ENCODE measurements around the gene PPME1. TPM values are rescaled to one million over a fixed set of nuclear protein-coding genes. Genes with fewer than 3 reads are reported as not detected.

Gene PPME1
- total RNA-seq, 1 donor from 2014 or later: 40.4 TPM

DNA sequence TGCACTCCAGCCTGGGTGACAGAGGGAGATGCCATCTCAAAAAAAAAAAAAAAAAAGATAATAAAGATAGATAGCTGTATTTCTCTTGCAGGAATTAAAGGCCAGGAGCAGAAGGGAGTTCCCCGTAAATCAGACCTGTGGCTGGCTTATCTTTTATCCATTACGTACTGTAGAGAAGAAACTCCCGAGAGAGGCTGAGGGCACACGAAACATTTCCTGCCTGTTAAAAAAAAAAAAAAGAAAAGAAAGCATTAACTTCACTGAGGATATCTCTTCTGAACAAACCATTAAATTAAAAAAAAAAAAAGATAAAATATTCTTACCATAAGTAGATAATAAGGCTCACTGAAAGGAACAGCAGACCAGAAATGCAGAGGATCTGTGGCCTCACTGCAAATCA lies 117.8 kb downstream of the PPME1 start:
- Mint-ChIP-seq H3K4me1 (ENCODE audit: unreplicated experiment) (peaks cover 10% of the 10 kb centered on the region), H3K4me3 (ENCODE audit: unreplicated experiment) (no peak overlapping the region), H3K36me3 (ENCODE audit: unreplicated experiment) (peaks cover 1% of the 10 kb centered on the region), H3K9me3 (ENCODE audit: unreplicated experiment) (peaks cover under 1% of the 10 kb centered on the region), H3K27ac (ENCODE audit: unreplicated experiment) (no peak overlapping the region), H3K27me3 (ENCODE audit: unreplicated experiment) (no peaks in the 10 kb centered on the region)
- TF ChIP-seq, protein P1, sequence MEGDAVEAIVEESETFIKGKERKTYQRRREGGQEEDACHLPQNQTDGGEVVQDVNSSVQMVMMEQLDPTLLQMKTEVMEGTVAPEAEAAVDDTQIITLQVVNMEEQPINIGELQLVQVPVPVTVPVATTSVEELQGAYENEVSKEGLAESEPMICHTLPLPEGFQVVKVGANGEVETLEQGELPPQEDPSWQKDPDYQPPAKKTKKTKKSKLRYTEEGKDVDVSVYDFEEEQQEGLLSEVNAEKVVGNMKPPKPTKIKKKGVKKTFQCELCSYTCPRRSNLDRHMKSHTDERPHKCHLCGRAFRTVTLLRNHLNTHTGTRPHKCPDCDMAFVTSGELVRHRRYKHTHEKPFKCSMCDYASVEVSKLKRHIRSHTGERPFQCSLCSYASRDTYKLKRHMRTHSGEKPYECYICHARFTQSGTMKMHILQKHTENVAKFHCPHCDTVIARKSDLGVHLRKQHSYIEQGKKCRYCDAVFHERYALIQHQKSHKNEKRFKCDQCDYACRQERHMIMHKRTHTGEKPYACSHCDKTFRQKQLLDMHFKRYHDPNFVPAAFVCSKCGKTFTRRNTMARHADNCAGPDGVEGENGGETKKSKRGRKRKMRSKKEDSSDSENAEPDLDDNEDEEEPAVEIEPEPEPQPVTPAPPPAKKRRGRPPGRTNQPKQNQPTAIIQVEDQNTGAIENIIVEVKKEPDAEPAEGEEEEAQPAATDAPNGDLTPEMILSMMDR (IDR thresholded peaks at IDR 0.05): no peak
- no peak for DNase-seq (ENCODE audit: extremely low spot score, unreplicated experiment)

DNA sequence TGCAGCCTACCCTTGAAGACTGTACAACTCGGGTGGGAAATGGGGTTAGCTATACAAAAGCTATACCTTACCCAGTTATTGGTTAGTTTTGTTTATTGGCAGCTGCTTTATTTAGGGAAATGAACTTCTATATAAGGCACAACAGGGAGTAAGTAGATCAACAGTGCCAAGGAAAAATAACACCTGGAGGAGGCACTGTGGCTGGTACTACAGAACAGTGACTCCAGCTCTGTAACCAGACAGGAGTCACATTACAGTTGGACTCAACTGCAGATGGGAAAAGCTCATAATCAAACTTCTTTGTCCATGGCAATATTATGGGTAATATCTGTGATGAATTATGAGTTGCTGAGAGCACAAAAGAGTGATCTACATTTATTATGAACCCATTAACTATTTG lies 126.4 kb downstream of the PPME1 start:
- TF ChIP-seq, protein P1 (IDR thresholded peaks at IDR 0.05): no peak
- no peaks in the 10 kb centered on the region for H3K4me1 Mint-ChIP-seq (ENCODE audit: unreplicated experiment)
- no peak overlapping the region for H3K27ac Mint-ChIP-seq (ENCODE audit: unreplicated experiment)
- H3K4me3 Mint-ChIP-seq (ENCODE audit: unreplicated experiment): no peak overlapping the region
- peaks cover 4% of the 10 kb centered on the region for H3K9me3 Mint-ChIP-seq (ENCODE audit: unreplicated experiment)
- no peaks in the 10 kb centered on the region for H3K27me3 Mint-ChIP-seq (ENCODE audit: unreplicated experiment)
- no peak for DNase-seq (ENCODE audit: extremely low spot score, unreplicated experiment)
- peaks cover 5% of the 10 kb centered on the region for H3K36me3 Mint-ChIP-seq (ENCODE audit: unreplicated experiment)

DNA sequence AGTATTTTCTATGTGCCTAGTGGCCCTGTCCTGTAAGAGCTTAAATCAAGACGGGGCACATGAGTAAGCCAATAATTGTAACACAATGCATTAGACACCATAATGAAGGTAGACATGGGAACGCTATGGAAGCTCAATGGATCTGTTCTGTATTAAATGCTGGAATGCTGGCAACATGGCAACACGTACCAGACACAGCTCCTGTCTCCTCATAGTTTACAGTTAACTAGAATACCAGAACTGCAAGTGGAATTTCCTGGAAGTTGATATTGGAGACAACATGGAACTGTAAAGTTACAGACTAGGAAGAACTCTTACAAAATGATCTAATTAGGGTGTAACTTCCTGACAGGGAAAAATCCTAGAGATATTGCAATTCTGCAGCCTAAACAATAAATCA lies 127.9 kb downstream of the PPME1 start:
- Mint-ChIP-seq H3K9me3 (ENCODE audit: unreplicated experiment) (peaks cover 2% of the 10 kb centered on the region), H3K36me3 (ENCODE audit: unreplicated experiment) (peaks cover 4% of the 10 kb centered on the region), H3K4me1 (ENCODE audit: unreplicated experiment) (no peaks in the 10 kb centered on the region), H3K4me3 (ENCODE audit: unreplicated experiment) (no peak overlapping the region), H3K27me3 (ENCODE audit: unreplicated experiment) (no peaks in the 10 kb centered on the region), H3K27ac (ENCODE audit: unreplicated experiment) (no peak overlapping the region)
- TF ChIP-seq, protein P1 (IDR thresholded peaks at IDR 0.05): no peak
- DNase-seq (ENCODE audit: extremely low spot score, unreplicated experiment): no peak

Other genes starting within 250 kb of the PPME1 start
- gene DNAJB13, start 220.3 kb upstream of the PPME1 start, total RNA-seq: not detected in 2 replicates
- 26.4 and 31.8 TPM in 2 replicates for gene UCP2, start 188.4 kb upstream of the PPME1 start, total RNA-seq
- gene UCP3, start 162.2 kb upstream of the PPME1 start, total RNA-seq: 1.0 and 1.8 TPM in 2 replicates
- 25.2 and 26.9 TPM in 2 replicates for gene C2CD3, start 287 bp upstream of the PPME1 start, total RNA-seq
- 6.1 and 6.4 TPM in 2 replicates for gene P4HA3, start 140.4 kb downstream of the PPME1 start, total RNA-seq
- gene PGM2L1, start 227.1 kb downstream of the PPME1 start, total RNA-seq: 19.8 and 22.1 TPM in 2 replicates